GM18498 (cell line): ENCODE data around the gene COL1A2.

ENCODE experiments used
- ATAC-seq: cut with Tn5 transposase; IDR thresholded peaks from one replicate; pipeline ENCODE4 v1.9.1; 2021; ENCODE audit warnings: mild to moderate bottlenecking, moderate library complexity; ENCODE audit not compliant: unreplicated experiment

COL1A2 gene

DNA sequence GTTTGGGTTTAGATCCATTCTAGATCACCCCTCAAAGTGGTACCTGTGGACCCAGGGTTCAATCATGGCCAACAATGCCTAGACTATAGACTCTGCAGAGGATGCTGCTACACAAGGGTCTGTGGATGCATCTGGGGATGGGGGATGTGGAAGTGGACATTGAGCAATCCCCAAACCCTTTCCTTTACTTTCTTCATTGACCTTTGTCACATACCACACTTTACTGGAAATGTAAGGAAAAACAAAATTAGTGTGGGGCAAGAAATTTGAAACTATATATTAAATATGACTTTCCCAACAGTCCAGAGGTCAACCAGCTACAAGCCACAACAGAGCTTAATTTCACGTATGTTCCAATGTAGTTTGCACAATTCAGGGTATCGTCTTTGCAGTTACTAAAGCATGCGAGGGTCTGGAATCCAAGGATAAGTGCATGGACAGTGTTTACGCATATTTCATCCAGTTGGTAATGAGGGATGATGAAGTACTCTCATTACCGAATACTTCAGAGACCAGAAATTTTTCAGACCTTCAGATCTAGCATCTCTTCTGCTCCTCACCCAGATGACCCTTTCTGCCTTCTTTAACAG, 81.7 kb downstream of the COL1A2 start:
- ATAC-seq = no peak

DNA sequence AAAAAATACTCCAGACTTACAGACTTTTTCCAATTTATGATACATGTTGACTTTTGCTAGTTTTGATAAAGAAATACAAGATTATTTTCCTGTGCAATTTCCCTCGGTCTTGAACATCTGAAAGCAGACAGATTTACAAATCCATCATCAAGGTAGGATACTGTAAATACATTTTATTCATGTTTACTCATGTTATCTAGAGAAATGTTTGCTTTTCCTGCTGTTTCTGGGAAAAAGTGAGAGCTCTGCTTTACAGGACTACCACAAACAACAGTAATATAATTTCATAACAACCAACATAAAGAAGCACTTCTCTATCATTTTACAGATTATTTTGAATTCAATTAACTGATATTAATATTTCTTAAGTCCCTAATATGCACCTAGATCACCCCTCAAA, 83.2 kb downstream of the COL1A2 start:
- ATAC-seq = no peak

DNA sequence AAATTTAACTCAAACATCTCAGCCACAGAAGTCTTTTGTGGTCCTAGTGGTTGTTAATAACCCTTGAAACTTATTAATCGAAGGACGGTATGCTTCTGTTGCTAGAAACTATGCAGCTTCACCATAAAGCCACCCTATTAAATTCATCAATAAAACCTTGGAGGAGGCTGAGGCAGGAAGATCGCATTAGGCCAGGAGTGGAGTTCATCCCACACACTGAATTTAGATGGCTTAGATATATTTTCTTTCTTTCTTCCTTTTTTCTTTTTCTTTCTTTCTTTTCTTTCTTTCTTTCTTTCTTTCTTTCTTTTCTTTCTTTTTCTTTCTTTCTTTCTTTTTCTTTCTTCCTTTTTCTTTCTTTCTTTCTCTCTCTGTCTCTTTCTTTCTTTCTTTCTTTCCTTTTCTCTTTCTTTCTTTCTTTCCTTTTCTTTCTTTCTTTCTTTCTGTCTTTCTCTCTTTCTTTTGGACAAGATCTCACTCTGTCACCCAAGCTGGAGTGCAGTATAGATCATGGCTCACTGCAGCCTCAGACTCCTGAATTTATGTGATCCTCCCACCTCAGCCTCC, 84.0 kb downstream of the COL1A2 start:
- no peak for ATAC-seq
